NT2/D1 (cell line): ENCODE results near the gene PRRT1.

Experiments used
- DNase-seq: peaks from one replicate; pipeline ENCODE4 v3.0.0-alpha.2; 2011; ENCODE audit warnings: low read depth, low spot score
- H3K27me3 ChIP-seq: 2 replicates; pipeline ENCODE4 v1.6.0; 2011; ENCODE audit warnings: mild to moderate bottlenecking; ENCODE audit not compliant: insufficient read length, insufficient read depth
- H3K36me3 ChIP-seq: 2 replicates; pipeline ENCODE4 v1.6.1; 2011; ENCODE audit warnings: mild to moderate bottlenecking, low read length, mixed read lengths; ENCODE audit not compliant: insufficient read depth, insufficient read length
- H3K4me1 ChIP-seq: 2 replicates; pipeline ENCODE4 v1.5.1; 2011; ENCODE audit not compliant: insufficient read depth, insufficient read length
- H3K4me3 ChIP-seq: 2 replicates; pipeline ENCODE4 v1.5.1; 2011; ENCODE audit warnings: low read depth; ENCODE audit not compliant: insufficient read length
- H3K9ac ChIP-seq: 2 replicates; pipeline ENCODE4 v1.6.0; 2011; ENCODE audit warnings: low read depth; ENCODE audit not compliant: insufficient read length
- H3K9me3 ChIP-seq: 2 replicates; pipeline ENCODE4 v1.5.1; 2011; ENCODE audit warnings: mild to moderate bottlenecking, low read length; ENCODE audit not compliant: insufficient read depth
- SUZ12 ChIP-seq: IDR thresholded peaks from 2 replicates; pipeline ENCODE4 v1.6.1; 2011; ENCODE audit not compliant: insufficient read length, insufficient read depth; ENCODE audit errors: extremely low read depth
- YY1 ChIP-seq: IDR thresholded peaks from 2 replicates; pipeline ENCODE4 v1.6.1; 2011; ENCODE audit not compliant: insufficient read length, insufficient read depth
- ZNF274 ChIP-seq: IDR thresholded peaks from 2 replicates; pipeline ENCODE4 v1.6.1; 2011; ENCODE audit warnings: mild to moderate bottlenecking, low read depth, low read length

The PRRT1 gene

GRCh38 chr6:32139590-32139989 lies 12.1 kb downstream of the PRRT1 start:
- Histone ChIP-seq H3K9ac (no peak overlapping the region), H3K4me1 (no peaks in the 10 kb centered on the region), H3K4me3 (no peak overlapping the region), H3K9me3 (no peaks in the 10 kb centered on the region), H3K36me3 (no peaks in the 10 kb centered on the region), H3K27me3 (no peaks in the 10 kb centered on the region)
- DNase-seq, result no peak
- TF ChIP-seq ZNF274, result no peak

GRCh38 chr6:32137454-32137853 lies 14.3 kb downstream of the PRRT1 start:
- Histone ChIP-seq H3K4me1 (no peaks in the 10 kb centered on the region), H3K4me3 (no peak overlapping the region), H3K36me3 (no peaks in the 10 kb centered on the region), H3K27me3 (no peaks in the 10 kb centered on the region), H3K9ac (no peak overlapping the region), H3K9me3 (no peaks in the 10 kb centered on the region)
- TF ChIP-seq YY1 (no peak), SUZ12 (no peak), ZNF274 (no peak)
- no peak for DNase-seq

GRCh38 chr6:32133786-32134185 lies 18.0 kb downstream of the PRRT1 start:
- H3K27me3 ChIP-seq, result no peaks in the 10 kb centered on the region
- TF ChIP-seq SUZ12 (no peak), YY1 (no peak), ZNF274 (no peak)
- no peak for DNase-seq
- no peak overlapping the region for H3K4me3 ChIP-seq
- H3K36me3 ChIP-seq, result peaks cover 6% of the 10 kb centered on the region
- peaks cover 2% of the 10 kb centered on the region for H3K4me1 ChIP-seq
- no peaks in the 10 kb centered on the region for H3K9me3 ChIP-seq
- H3K9ac ChIP-seq, result no peak overlapping the region

GRCh38 chr6:32132110-32132509 lies 19.6 kb downstream of the PRRT1 start:
- Histone ChIP-seq H3K4me3 (no peak overlapping the region), H3K27me3 (no peaks in the 10 kb centered on the region), H3K4me1 (peaks cover 4% of the 10 kb centered on the region), H3K36me3 (peaks cover 9% of the 10 kb centered on the region), H3K9ac (no peak overlapping the region), H3K9me3 (no peaks in the 10 kb centered on the region)
- TF ChIP-seq YY1 (no peak), ZNF274 (no peak), SUZ12 (no peak)
- DNase-seq, result no peak

GRCh38 chr6:32131439-32131948 lies 20.2 kb downstream of the PRRT1 start:
- no peak for DNase-seq
- no peak for TF ChIP-seq SUZ12
- Histone ChIP-seq H3K27me3 (no peaks in the 10 kb centered on the region), H3K4me1 (peaks cover 4% of the 10 kb centered on the region), H3K4me3 (no peak overlapping the region), H3K36me3 (peaks cover 9% of the 10 kb centered on the region), H3K9me3 (no peaks in the 10 kb centered on the region), H3K9ac (no peak overlapping the region)

- H3K27me3 ChIP-seq, result no peaks in the 10 kb centered on the region
- H3K36me3 ChIP-seq, result peaks cover 24% of the 10 kb centered on the region
- TF ChIP-seq SUZ12 (no peak), YY1 (no peak)
- no peak for DNase-seq
- peaks cover 4% of the 10 kb centered on the region for H3K4me1 ChIP-seq
- peak overlapping the region; percentile 62 for H3K9ac ChIP-seq
- peak overlapping the region; percentile 55 for H3K4me3 ChIP-seq
- no peaks in the 10 kb centered on the region for H3K9me3 ChIP-seq
Measured at GRCh38 chr6:32129297-32130088, 22.2 kb downstream of the PRRT1 start.

GRCh38 chr6:32128751-32129296 lies 22.9 kb downstream of the PRRT1 start:
- Histone ChIP-seq H3K4me3 (no peak overlapping the region), H3K9ac (peak overlapping the region; percentile 62), H3K4me1 (peaks cover 4% of the 10 kb centered on the region), H3K27me3 (no peaks in the 10 kb centered on the region), H3K9me3 (no peaks in the 10 kb centered on the region), H3K36me3 (peaks cover 29% of the 10 kb centered on the region)
- DNase-seq, result no peak
- no peak for TF ChIP-seq SUZ12
- TF ChIP-seq YY1, result no peak
- TF ChIP-seq ZNF274, result no peak
